IMR-90 (cell line): ENCODE data around the gene IQSEC3.

ENCODE experiments used
- CEBPB ChIP-seq: IDR thresholded peaks from 2 replicates; pipeline ENCODE4 v1.6.1; 2012; ENCODE audit warnings: low read depth, low read length, improper control_type of control experiment
- CHD1 ChIP-seq: IDR thresholded peaks from 2 replicates; pipeline ENCODE4 v1.6.1; 2012; ENCODE audit warnings: low read depth, low read length, improper control_type of control experiment
- CTCF ChIP-seq: conservative IDR thresholded peaks from 2 replicates; pipeline ENCODE4 v1.5.1; 2012; ENCODE audit warnings: mild to moderate bottlenecking, low read depth, low read length, improper control_type of control experiment
- FOS ChIP-seq: fragments of 150-350 bp; IDR thresholded peaks from 2 replicates; pipeline ENCODE4 v1.6.1; 2016; ENCODE audit warnings: low read depth, low read length
- MAFK ChIP-seq: IDR thresholded peaks from 2 replicates; pipeline ENCODE4 v1.6.1; 2012; ENCODE audit warnings: low read depth, low read length, improper control_type of control experiment
- MAZ ChIP-seq: IDR thresholded peaks from 2 replicates; pipeline ENCODE4 v1.6.1; 2012; ENCODE audit warnings: low read depth, mild to moderate bottlenecking, low read length, improper control_type of control experiment, moderate library complexity, borderline replicate concordance
- POLR2A ChIP-seq: IDR thresholded peaks from 2 replicates; pipeline ENCODE4 v1.6.1; 2012; ENCODE audit warnings: mild to moderate bottlenecking, low read depth, low read length
- RAD21 ChIP-seq: IDR thresholded peaks from 2 replicates; pipeline ENCODE4 v1.6.1; 2012; ENCODE audit warnings: low read length, improper control_type of control experiment
- RFX5 ChIP-seq: IDR thresholded peaks from 2 replicates; pipeline ENCODE4 v1.8.0; 2012; ENCODE audit warnings: low read depth, mild to moderate bottlenecking, low read length, moderate library complexity

DNA sequence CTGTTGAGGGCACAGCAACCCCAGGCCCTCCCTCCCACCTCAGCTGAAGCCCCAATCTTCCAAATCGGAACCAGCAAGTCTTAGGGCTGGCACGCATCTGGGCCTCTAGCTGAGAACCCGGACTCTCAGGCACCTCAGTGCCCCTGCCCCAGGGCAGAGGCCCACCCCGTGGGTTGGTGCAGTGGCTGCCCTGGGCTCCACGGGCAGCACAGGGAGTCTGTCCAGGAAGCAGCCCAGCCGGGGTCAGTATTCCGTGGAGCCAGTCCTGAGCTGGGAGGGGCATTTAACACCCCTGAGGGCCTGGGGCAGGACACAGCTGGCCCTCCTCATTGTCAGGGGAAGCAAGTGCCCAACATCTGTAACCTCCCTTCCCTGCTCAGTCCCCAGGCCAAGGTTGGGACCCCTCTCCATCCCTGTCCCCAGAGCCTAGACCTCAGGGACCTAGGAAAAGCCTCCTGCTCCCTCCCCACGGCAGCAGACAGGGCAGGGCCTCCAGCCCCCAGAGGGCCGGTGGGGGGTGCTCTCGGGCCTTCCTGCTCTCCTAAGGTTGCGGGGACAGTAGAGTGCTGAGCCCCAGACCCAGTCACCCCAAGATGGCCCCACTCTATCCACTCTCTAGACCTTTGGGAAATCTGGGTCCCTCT, 110.9 kb downstream of the IQSEC3 start:
- no peak for TF ChIP-seq CEBPB
- no peak for TF ChIP-seq RFX5
- TF ChIP-seq POLR2A = no peak
- no peak for TF ChIP-seq CTCF
- TF ChIP-seq MAFK = no peak
- no peak for TF ChIP-seq RAD21
- TF ChIP-seq FOS = no peak
- TF ChIP-seq MAZ = no peak
- no peak for TF ChIP-seq CHD1
